Left lung (tissue), 10 donors: Measurements from ENCODE around the gene NFASC. TPM values are rescaled to one million over a fixed set of nuclear protein-coding genes. Genes with fewer than 3 reads are reported as not detected.

Experiments
- ATAC-seq: fragments of 200-7000 bp; cut with Tn5 transposase; one replicate; pipeline ENCODE4 v1.9.1; 2020; ENCODE audit warnings: moderate library complexity
- DNase-seq, 4 donors: peaks; one replicate each; pipeline ENCODE4 v3.0.0-alpha.2; 2013 to 2020
- H3K27ac ChIP-seq, 2 donors: fragments of 200-600 bp; sonication (generic) in 1 of 2; one replicate each; pipeline versions ENCODE4 v1.5.0 to v1.8.0; 2020 to 2021
- H3K27me3 ChIP-seq, 2 donors: fragments of 200-600 bp; sonication (generic) in 1 of 2; one replicate each; pipeline versions ENCODE4 v1.5.0 to v1.8.0; 2020 to 2021
- H3K36me3 ChIP-seq, 2 donors: fragments of 200-600 bp; sonication (generic) in 1 of 2; one replicate each; pipeline versions ENCODE4 v1.5.0 to v1.8.0; 2020 to 2021
- H3K4me1 ChIP-seq, 2 donors: fragments of 200-600 bp; one replicate each; pipeline ENCODE4 v1.8.0; 2021
- H3K4me3 ChIP-seq, 2 donors: fragments of 200-600 bp; sonication (generic) in 1 of 2; one replicate each; pipeline versions ENCODE4 v1.5.0 to v1.8.0; 2020 to 2021; ENCODE audit warnings: mild to moderate bottlenecking in 1 of 2
- H3K9me3 ChIP-seq, 2 donors: fragments of 200-600 bp; sonication (generic) in 1 of 2; one replicate each; pipeline versions ENCODE4 v1.5.0 to v1.8.0; 2020 to 2021
- intact Hi-C, 2 donors: fragments of 100-400 bp; cut with DNase I; formaldehyde crosslinking; loops; one replicate each; pipeline versions ENCODE4 v1.11.2 to v1.14.2; 2022
- polyA plus RNA-seq, 6 donors: library from polyadenylated mRNA; unstranded; fragments of 120-200 nt; gene quantifications; one replicate each; pipeline ENCODE4 v1.2.1, GENCODE V29; 2013; ENCODE audit not compliant: insufficient read length in 6 of 6
- total RNA-seq, 2 donors: library from RNA; stranded (reverse); fragmentation: NEBNext Ultra II Directional; extraction: Animal tissue kit (Norgen Biotek cat#: 25700); gene quantifications; one replicate each; pipeline ENCODE4 v1.2.1, GENCODE V29; 2021
- TF ChIP-seq, protein P1 (sequence below), 2 donors: fragments of 200-600 bp; sonication (generic) in 1 of 2; IDR thresholded peaks; one replicate each; pipeline versions ENCODE4 v1.5.0 to v1.8.0; 2021; ENCODE audit warnings: antibody characterized with exemption in 2 of 2
- donor health status: DM: no; HTN: yes; CAD: no.
- donor health status: DM: no; HTN: no; CAD: no.

Gene NFASC
- total and polyA plus RNA-seq, 8 donors: 1.2 to 11.5 (median 2.0) TPM

DNA sequence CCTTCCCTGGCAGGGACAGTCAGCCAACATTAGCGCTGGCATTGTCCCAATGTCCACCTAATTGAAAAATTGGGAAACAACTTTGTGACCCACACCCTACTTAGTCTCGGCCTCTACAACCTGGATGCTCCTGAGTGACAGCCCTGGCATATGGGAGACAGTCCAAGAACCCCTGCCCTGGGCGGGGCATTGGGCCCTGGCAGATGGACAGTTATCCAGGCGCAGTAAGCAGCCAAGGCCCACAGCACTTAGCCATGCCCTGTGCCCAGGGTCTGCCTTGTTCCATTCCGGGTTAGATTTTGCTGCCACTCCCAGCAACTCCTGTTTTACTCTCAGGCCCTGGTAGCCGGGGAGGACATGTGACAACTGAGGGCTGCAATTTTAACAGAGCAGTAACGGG, 50.3 kb downstream of the NFASC start:
- Histone ChIP-seq H3K9me3 (no peaks in the 10 kb centered on the region), H3K27ac (no peak overlapping the region), H3K4me3 (no peak overlapping the region), H3K27me3 (peaks cover 0 to 19% of the 10 kb centered on the region in 2 donors), H3K36me3 (no peaks in the 10 kb centered on the region), H3K4me1 (no peaks in the 10 kb centered on the region)
- intact Hi-C loops: no loop called here
- DNase-seq (no peak), ATAC-seq (no peak)
- TF ChIP-seq, protein P1, sequence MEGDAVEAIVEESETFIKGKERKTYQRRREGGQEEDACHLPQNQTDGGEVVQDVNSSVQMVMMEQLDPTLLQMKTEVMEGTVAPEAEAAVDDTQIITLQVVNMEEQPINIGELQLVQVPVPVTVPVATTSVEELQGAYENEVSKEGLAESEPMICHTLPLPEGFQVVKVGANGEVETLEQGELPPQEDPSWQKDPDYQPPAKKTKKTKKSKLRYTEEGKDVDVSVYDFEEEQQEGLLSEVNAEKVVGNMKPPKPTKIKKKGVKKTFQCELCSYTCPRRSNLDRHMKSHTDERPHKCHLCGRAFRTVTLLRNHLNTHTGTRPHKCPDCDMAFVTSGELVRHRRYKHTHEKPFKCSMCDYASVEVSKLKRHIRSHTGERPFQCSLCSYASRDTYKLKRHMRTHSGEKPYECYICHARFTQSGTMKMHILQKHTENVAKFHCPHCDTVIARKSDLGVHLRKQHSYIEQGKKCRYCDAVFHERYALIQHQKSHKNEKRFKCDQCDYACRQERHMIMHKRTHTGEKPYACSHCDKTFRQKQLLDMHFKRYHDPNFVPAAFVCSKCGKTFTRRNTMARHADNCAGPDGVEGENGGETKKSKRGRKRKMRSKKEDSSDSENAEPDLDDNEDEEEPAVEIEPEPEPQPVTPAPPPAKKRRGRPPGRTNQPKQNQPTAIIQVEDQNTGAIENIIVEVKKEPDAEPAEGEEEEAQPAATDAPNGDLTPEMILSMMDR (IDR thresholded peaks at IDR 0.05): no peak

DNA sequence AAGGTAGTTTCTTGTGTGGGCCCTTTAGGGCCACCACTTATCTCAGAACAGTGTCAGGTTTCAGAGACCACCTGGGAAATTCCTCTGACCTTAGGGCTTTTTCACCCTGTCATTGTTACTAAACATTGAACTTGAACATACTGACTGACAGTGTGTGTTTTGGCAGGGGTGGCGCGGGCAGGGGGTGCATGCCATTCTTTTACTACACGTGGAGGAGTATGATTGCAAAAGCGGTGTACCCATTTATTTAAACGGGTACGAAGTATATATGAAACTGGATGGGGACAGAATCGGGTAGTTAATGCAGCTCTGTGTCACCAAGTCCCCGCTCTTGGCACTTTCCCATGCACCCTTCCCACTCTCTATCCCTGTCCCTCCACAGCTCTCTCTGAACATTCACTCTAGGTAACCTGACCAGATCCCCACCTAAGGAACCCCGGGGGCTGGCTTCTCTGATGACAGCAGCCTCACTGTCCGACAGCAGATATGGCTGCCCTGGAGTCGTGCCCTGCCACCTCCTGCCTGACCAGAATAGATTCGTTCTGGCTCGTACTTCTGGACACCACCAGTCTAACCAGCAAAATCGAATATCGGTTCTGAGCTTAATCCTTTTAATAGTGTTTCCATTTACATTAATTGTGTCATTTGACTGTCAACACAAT, 51.3 kb downstream of the NFASC start:
- ATAC-seq: no peak
- intact Hi-C loops: no loop called here
- TF ChIP-seq, protein P1 (IDR thresholded peaks at IDR 0.05): no peak
- no peak for DNase-seq
- H3K27me3 ChIP-seq: peaks cover 0 to 19% of the 10 kb centered on the region in 2 donors
- H3K4me3 ChIP-seq: no peak overlapping the region
- no peak overlapping the region for H3K27ac ChIP-seq
- no peaks in the 10 kb centered on the region for H3K9me3 ChIP-seq
- no peaks in the 10 kb centered on the region for H3K4me1 ChIP-seq
- no peaks in the 10 kb centered on the region for H3K36me3 ChIP-seq

DNA sequence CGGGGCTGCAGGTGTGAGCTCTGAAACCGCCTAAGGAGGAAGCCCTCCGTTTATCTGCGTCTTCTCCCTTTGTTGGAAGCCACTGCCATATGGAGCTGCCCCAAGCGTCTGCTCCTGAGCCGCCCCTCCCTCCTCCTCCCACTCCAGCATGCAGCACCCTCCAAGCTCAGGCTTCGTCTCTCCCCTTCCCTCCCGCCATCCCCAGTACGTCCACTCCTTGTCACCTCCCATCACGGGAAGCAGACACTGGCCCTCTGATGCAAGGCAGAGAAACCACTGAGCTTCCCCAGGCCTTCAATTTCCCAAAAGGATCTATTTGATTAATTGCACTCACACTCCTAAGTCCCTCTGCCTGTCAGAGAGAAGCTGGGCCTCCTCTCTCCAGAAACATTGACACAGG, 52.5 kb downstream of the NFASC start:
- no peak overlapping the region for H3K4me3 ChIP-seq
- no peak for ATAC-seq
- H3K27ac ChIP-seq: no peak overlapping the region
- H3K4me1 ChIP-seq: no peaks in the 10 kb centered on the region
- DNase-seq: no peak
- peaks cover 0 to 24% of the 10 kb centered on the region in 2 donors for H3K27me3 ChIP-seq
- TF ChIP-seq, protein P1 (IDR thresholded peaks at IDR 0.05): no peak
- no peaks in the 10 kb centered on the region for H3K9me3 ChIP-seq
- H3K36me3 ChIP-seq: no peaks in the 10 kb centered on the region
- intact Hi-C loops: no loop called here

DNA sequence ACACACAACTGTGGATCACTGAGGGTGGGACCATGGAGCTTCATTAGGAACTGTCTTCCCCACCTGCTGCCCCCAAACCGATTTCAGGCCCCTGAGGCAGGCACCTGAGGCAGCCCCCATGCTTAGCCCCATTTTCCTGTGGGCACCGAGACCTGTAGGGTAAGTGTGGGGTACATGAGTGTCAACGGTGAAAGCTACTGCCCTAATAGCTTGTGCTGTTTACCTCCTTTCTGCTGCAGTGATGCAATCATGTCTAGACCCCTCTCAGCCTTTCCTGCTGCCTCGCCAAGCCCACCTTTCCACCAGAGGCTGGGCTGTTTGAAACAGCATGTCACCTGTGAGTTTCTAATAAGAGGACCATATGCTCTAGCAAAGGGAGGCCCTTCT, 53.0 kb downstream of the NFASC start:
- H3K9me3 ChIP-seq: no peaks in the 10 kb centered on the region
- H3K27ac ChIP-seq: no peak overlapping the region
- no peaks in the 10 kb centered on the region for H3K36me3 ChIP-seq
- TF ChIP-seq, protein P1 (IDR thresholded peaks at IDR 0.05): no peak
- H3K4me1 ChIP-seq: no peaks in the 10 kb centered on the region
- intact Hi-C loops: no loop called here
- no peak for ATAC-seq
- H3K4me3 ChIP-seq: no peak overlapping the region
- H3K27me3 ChIP-seq: peaks cover 0 to 28% of the 10 kb centered on the region in 2 donors
- no peak for DNase-seq

DNA sequence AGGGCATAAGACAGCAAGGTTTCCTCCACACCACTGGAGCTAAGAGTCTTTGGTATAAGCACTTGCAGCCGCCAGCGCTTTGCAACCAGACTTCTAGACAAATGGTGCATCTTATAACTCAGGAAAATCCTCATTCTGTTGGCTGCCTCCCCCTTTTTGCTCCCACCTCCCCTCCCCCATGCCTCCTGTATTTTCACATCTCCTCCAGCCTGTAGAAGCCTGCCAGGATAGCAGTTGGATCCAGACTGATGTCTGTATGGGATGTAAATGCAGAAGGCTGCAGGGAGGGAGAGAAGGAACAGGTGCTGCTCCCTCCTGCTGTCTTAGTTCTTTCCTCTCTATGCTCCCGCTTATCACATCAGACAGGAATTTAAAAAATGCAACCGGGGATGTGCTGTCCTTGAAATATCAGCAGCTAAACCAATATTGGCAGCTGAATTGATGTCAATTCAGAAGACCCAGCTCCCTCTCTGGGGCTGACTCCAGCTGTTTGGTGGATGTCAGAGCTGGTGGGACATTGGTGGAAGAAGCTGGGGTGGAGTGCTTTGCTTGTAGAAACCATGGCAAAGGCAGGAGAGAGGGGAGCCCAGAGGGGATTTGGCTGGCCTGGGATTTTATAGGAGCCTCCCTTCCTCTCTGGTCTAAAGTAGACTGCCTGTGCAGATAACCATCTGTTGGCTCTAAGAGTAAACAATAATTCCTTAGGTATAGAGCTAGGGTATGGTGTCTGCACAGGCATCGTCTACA, 53.5 kb downstream of the NFASC start:
- intact Hi-C loops: no loop called here
- no peaks in the 10 kb centered on the region for H3K4me1 ChIP-seq
- H3K9me3 ChIP-seq: no peaks in the 10 kb centered on the region
- no peaks in the 10 kb centered on the region for H3K36me3 ChIP-seq
- ATAC-seq: no peak
- peaks cover 0 to 31% of the 10 kb centered on the region in 2 donors for H3K27me3 ChIP-seq
- TF ChIP-seq, protein P1 (IDR thresholded peaks at IDR 0.05): no peak
- DNase-seq: no peak
- H3K4me3 ChIP-seq: no peak overlapping the region
- H3K27ac ChIP-seq: no peak overlapping the region
